K562 (cell line): ENCODE data around the gene PDE4D. TPM values are rescaled to one million over a fixed set of nuclear protein-coding genes. Genes with fewer than 3 reads are reported as not detected.

Experiments
- ATAC-seq: fragments of 200-7000 bp; cut with Tn5 transposase; 3 replicates; pipeline ENCODE4 v1.9.1; 2020; ENCODE audit warnings: moderate library complexity
- BruUV-seq: library from RNA; stranded (reverse); fragments of 400-500 nt; replicated peaks from 2 replicates; lab custom pipeline; 2021; lab: Mats Ljungman, UMichigan
- CTCF ChIA-PET: fragments of 300-600 bp; formaldehyde crosslinking; extraction: SDS; loops from one replicate; lab custom pipeline; 2021; ENCODE audit warnings: low intra/inter-chr PET ratio; lab: Yijun Ruan, JAX
- POLR2A ChIA-PET: fragments of 300-600, 350-650 bp; sonication (Branson Sonifier 250); formaldehyde crosslinking; extraction: SDS; loops from one replicate; lab custom pipeline; 2021; ENCODE audit warnings: antibody characterized with exemption, inconsistent platforms; lab: Yijun Ruan, JAX
- DNase-seq, 4 experiments: peaks; one replicate each; pipeline versions ENCODE4 v3.0.0 to v3.0.0-alpha.2; 2011 to 2018; ENCODE audit warnings: low spot score in 3 of 4, mixed read lengths in 3 of 4; ENCODE audit errors: extremely low read depth in 1 of 4
- FAIRE-seq: peaks from 2 replicates; lab custom pipeline; 2011; peaks lifted over from hg19 to GRCh38; lab: Jason Lieb, UNC
- H2AFZ ChIP-seq: 2 replicates; pipeline ENCODE4 v1.6.0; 2011; ENCODE audit warnings: low read depth, low read length, control low read depth, inconsistent platforms
- H3K27ac ChIP-seq: fragments of 200-600 bp; 3 replicates; pipeline ENCODE4 v1.8.0; 2011; ENCODE audit warnings: low read depth, mild to moderate bottlenecking, control low read depth, inconsistent platforms, low read length, moderate library complexity, mixed read lengths; ENCODE audit errors: extremely low read depth
- H3K27me3 ChIP-seq, 2 experiments: fragments of 300-600 bp in 1 of 2; 2 replicates in 1 of 2; 3 replicates in 1 of 2; pipeline versions ENCODE4 v1.6.0 to v1.8.0; 2011; ENCODE audit warnings: inconsistent platforms in 2 of 2, low read length in 2 of 2, mild to moderate bottlenecking in 1 of 2, mixed read lengths in 1 of 2, moderate library complexity in 1 of 2; ENCODE audit not compliant: control insufficient read depth in 2 of 2, insufficient read depth in 2 of 2
- H3K36me3 ChIP-seq: fragments of 300-600 bp; 3 replicates; pipeline ENCODE4 v1.8.0; 2011; ENCODE audit warnings: mild to moderate bottlenecking, low read length, inconsistent platforms; ENCODE audit not compliant: control insufficient read depth, insufficient read depth
- H3K4me1 ChIP-seq, 2 experiments: fragments of 200-600 bp in 1 of 2; replicated peaks in 1 of 2; 2 replicates in 1 of 2; 3 replicates in 1 of 2; pipeline versions ENCODE4 v1.5.1 to v1.8.0; 2011; ENCODE audit warnings: inconsistent platforms in 2 of 2, low read length in 2 of 2, mild to moderate bottlenecking in 1 of 2, mixed read lengths in 1 of 2, moderate library complexity in 1 of 2; ENCODE audit not compliant: control insufficient read depth in 2 of 2, insufficient read depth in 2 of 2
- H3K4me2 ChIP-seq: 2 replicates; pipeline ENCODE4 v1.6.1; 2011; ENCODE audit warnings: low read length, control low read depth, inconsistent platforms, mixed read lengths; ENCODE audit not compliant: insufficient read depth
- H3K4me3 ChIP-seq: fragments of 200-600 bp; sonication (generic), shearing (Covaris generic); 2 replicates; pipeline ENCODE4 v1.5.1; 2016; ENCODE audit warnings: control low read depth, inconsistent platforms
- H3K79me2 ChIP-seq: fragments of 200-600 bp; 3 replicates; pipeline ENCODE4 v1.8.0; 2011; ENCODE audit warnings: low read length, inconsistent platforms; ENCODE audit not compliant: control insufficient read depth, insufficient read depth
- H3K9ac ChIP-seq, 2 experiments: 2 replicates each; pipeline versions ENCODE4 v1.6.0 to v1.6.1; 2011; ENCODE audit warnings: low read depth in 2 of 2, low read length in 2 of 2, control low read depth in 1 of 2, inconsistent platforms in 1 of 2, mild to moderate bottlenecking in 1 of 2, mixed read lengths in 1 of 2; ENCODE audit not compliant: insufficient read depth in 1 of 2
- H3K9me1 ChIP-seq: one replicate; pipeline ENCODE4 v1.6.0; 2011; ENCODE audit warnings: inconsistent platforms, mild to moderate bottlenecking, low read length, moderate library complexity; ENCODE audit not compliant: control insufficient read depth, insufficient read depth
- H3K9me3 ChIP-seq: replicated peaks from 2 replicates; pipeline ENCODE4 v1.5.1; 2011; ENCODE audit warnings: low read depth, low read length, inconsistent platforms; ENCODE audit not compliant: control insufficient read depth, insufficient read depth
- H4K20me1 ChIP-seq: replicated peaks from 2 replicates; pipeline ENCODE4 v1.6.1; 2011; ENCODE audit warnings: low read length, inconsistent platforms, mixed read lengths; ENCODE audit not compliant: control insufficient read depth, insufficient read depth
- E2F3 ChIP-seq: fragments of 250-450 bp; sonication (Bioruptor Pico); IDR thresholded peaks from 2 replicates; pipeline ENCODE4 v1.4.0; 2020; ENCODE audit warnings: mild to moderate bottlenecking
- HNRNPH1 ChIP-seq: fragments of 200-400 bp; formaldehyde crosslinking; optimal IDR thresholded peaks from 2 replicates; pipeline ENCODE3; 2017; ENCODE audit warnings: low read depth, mild to moderate bottlenecking, low read length, moderate library complexity
- HOMEZ ChIP-seq: fragments of 250-450 bp; sonication (Bioruptor Pico); IDR thresholded peaks from 2 replicates; pipeline ENCODE4 v1.4.0; 2020; ENCODE audit warnings: mild to moderate bottlenecking, moderate library complexity
- KAT8 ChIP-seq: fragments of 450-650 bp; IDR thresholded peaks from 2 replicates; pipeline ENCODE4 v1.6.1; 2016; ENCODE audit warnings: low read depth, mild to moderate bottlenecking
- NFIC ChIP-seq: fragments of 450-650 bp; IDR thresholded peaks from 2 replicates; pipeline ENCODE4 v1.6.1; 2017; ENCODE audit warnings: mild to moderate bottlenecking, inconsistent platforms
- NFXL1 ChIP-seq: fragments of 450-650 bp; formaldehyde crosslinking; IDR thresholded peaks from 2 replicates; pipeline ENCODE4 v1.4.0; 2021; ENCODE audit warnings: mild to moderate bottlenecking
- SRSF9 ChIP-seq: fragments of 200-400 bp; formaldehyde crosslinking; IDR thresholded peaks from 2 replicates; pipeline ENCODE4 v1.6.1; 2017; ENCODE audit warnings: low read depth, low read length, borderline replicate concordance
- ZNF41 ChIP-seq: fragments of 250-450 bp; sonication (Bioruptor Pico); conservative IDR thresholded peaks from 2 replicates; pipeline ENCODE4 v1.4.0; 2020; ENCODE audit warnings: mild to moderate bottlenecking
- ZNF449 ChIP-seq: fragments of 250-450 bp; sonication (Bioruptor Pico); IDR thresholded peaks from 2 replicates; pipeline ENCODE4 v1.8.0; 2022; ENCODE audit warnings: moderate library complexity, mild to moderate bottlenecking, inconsistent platforms
- ZNF830 ChIP-seq: fragments of 250-450 bp; sonication (Bioruptor Pico); IDR thresholded peaks from 2 replicates; pipeline ENCODE4 v1.5.0; 2021; ENCODE audit warnings: mild to moderate bottlenecking
- ZSCAN32 ChIP-seq: fragments of 450-650 bp; formaldehyde crosslinking; IDR thresholded peaks from 2 replicates; pipeline ENCODE4 v1.4.0; 2020; ENCODE audit warnings: mild to moderate bottlenecking, moderate library complexity
- in situ Hi-C: fragments of 300-500 bp; cut with MboI; formaldehyde crosslinking; loops from 4 replicates; pipeline ENCODE4 v1.15.0; 2018; ENCODE audit warnings: inconsistent platforms, mixed read lengths
- intact Hi-C: fragments of 100-400 bp; cut with micrococcal nuclease; formaldehyde crosslinking; loops from 2 replicates; pipeline ENCODE4 v1.14.2; 2022
- polyA plus RNA-seq, 8 experiments: library from polyadenylated mRNA; depleted of rRNA in 4 of 8; stranded (reverse) in 5 of 8; unstranded in 3 of 8; fragments of >200 nt; fragmentation: Nextera tagmentation in 2 of 8; fragmentation: Illumina TruSeq in 1 of 8; extraction: Ambion mirVana in 2 of 8; extraction: Trizol in 1 of 8; gene quantifications; 2 replicates each; pipeline versions ENCODE4 v1.2.1 to v1.2.3, GENCODE V29; 2011 to 2014; ENCODE audit warnings: inconsistent platforms in 1 of 8, missing spikeins in 1 of 8
- total RNA-seq, 7 experiments: library from RNA; depleted of rRNA in 6 of 7; stranded (reverse); fragments of >200 nt in 6 of 7; fragmentation: Illumina TruSeq in 2 of 7; extraction: Trizol in 2 of 7; gene quantifications; 2 replicates each; pipeline versions ENCODE4 v1.2.1 to v1.2.3, GENCODE V29; 2011 to 2021; ENCODE audit warnings: low replicate concordance in 1 of 7

Gene PDE4D
- total and polyA plus RNA-seq, 9 of the 15 experiments (the other 6 are each of a cell fraction or from before 2014, with no cell fraction given): 0.04 to 0.46 (median 0.13) TPM

- H3K9me1 ChIP-seq: no peaks in the 10 kb centered on the region
- ATAC-seq: no peak
- no TSS peak for BruUV-seq
- H4K20me1 ChIP-seq: no peaks in the 10 kb centered on the region
- no peaks in the 10 kb centered on the region for H3K79me2 ChIP-seq
- H3K27ac ChIP-seq: no peak overlapping the region
- intact Hi-C loops (no loop called here), in situ Hi-C loops (no loop called here)
- H3K9ac ChIP-seq: no peak overlapping the region
- no peak for DNase-seq
- H3K4me1 ChIP-seq: no peaks in the 10 kb centered on the region
- no peak for TF ChIP-seq SRSF9
- no peak for TF ChIP-seq HOMEZ (CRISPR knock-in tag)
- no peak for TF ChIP-seq NFXL1 (CRISPR knock-in tag)
- TF ChIP-seq KAT8: no peak
- TF ChIP-seq ZSCAN32 (CRISPR knock-in tag): no peak
- no peak for TF ChIP-seq ZNF449 (CRISPR knock-in tag)
- no peak for TF ChIP-seq ZNF830 (CRISPR knock-in tag)
- TF ChIP-seq E2F3 (CRISPR knock-in tag): no peak
- TF ChIP-seq ZNF41 (CRISPR knock-in tag): no peak
- no peak for TF ChIP-seq HNRNPH1
- no peak for TF ChIP-seq NFIC
- H3K4me2 ChIP-seq: no peak overlapping the region
- ChIA-PET CTCF (no interaction called here), POLR2A (no interaction called here)
- no peaks in the 10 kb centered on the region for H3K9me3 ChIP-seq
- no peak overlapping the region for H2AFZ ChIP-seq
- no peaks in the 10 kb centered on the region for H3K27me3 ChIP-seq
- no peaks in the 10 kb centered on the region for H3K36me3 ChIP-seq
- no peak overlapping the region for H3K4me3 ChIP-seq
- no peak for FAIRE-seq
Measured at GRCh38 chr5:59001154-59001553, 892.4 kb downstream of the PDE4D start.
